ENCODE results near the gene LINGO1. TPM values are rescaled to one million over a fixed set of nuclear protein-coding genes. Genes with fewer than 3 reads are reported as not detected.
A peak's percentile ranks its signal among the peaks of the same experiment; 100 is the strongest.

LINGO1 gene
- total and polyA plus RNA-seq, 9 of the 15 experiments (the other 6 are each of a cell fraction or from before 2014, with no cell fraction given), result 0.07 to 15.3 (median 2.1) TPM

- TF ChIP-seq KLF1 (tag; IDR thresholded peaks at IDR 0.05) (no peak), TAF7 (tag; IDR thresholded peaks at IDR 0.05) (no peak), ZNF431 (CRISPR knock-in tag; IDR thresholded peaks at IDR 0.05) (no peak), PHB2 (IDR thresholded peaks at IDR 0.05; ENCODE audit: low read depth) (no peak), IRF9 (tag; IDR thresholded peaks at IDR 0.05) (no peak), DMBX1 (CRISPR knock-in tag; IDR thresholded peaks at IDR 0.05; ENCODE audit: borderline replicate concordance) (no peak), MEF2D (tag; conservative IDR thresholded peaks at IDR 0.05; ENCODE audit: low read depth) (no peak), ZNF23 (CRISPR knock-in tag; IDR thresholded peaks at IDR 0.05) (no peak), KLF6 (CRISPR knock-in tag; IDR thresholded peaks at IDR 0.05; ENCODE audit: borderline replicate concordance) (no peak), FOS (IDR thresholded peaks at IDR 0.05; ENCODE audit: extremely low read depth, insufficient read length) (no peak), KDM1A (IDR thresholded peaks at IDR 0.05) (peak; percentile 59 to 77; a peak in 3 of 4 replicates), PHF21A (IDR thresholded peaks at IDR 0.05; ENCODE audit: borderline replicate concordance, low read depth) (no peak), CXXC5 (CRISPR knock-in tag; IDR thresholded peaks at IDR 0.05) (no peak), MAX (CRISPR knock-in tag; IDR thresholded peaks at IDR 0.05) (0 out of 2 replicates have a peak, but pooled peaks have one; percentile 31), POLR2H (tag; IDR thresholded peaks at IDR 0.05; ENCODE audit: low read depth) (no peak), FOXA3 (CRISPR knock-in tag; conservative IDR thresholded peaks at IDR 0.05 in 1 of 2, IDR thresholded peaks at IDR 0.05 in 1 of 2) (peak in 1 of 2 experiments; percentile 49; a peak in 1 of 4 replicates), SMARCA5 (IDR thresholded peaks at IDR 0.05) (0 out of 2 replicates have a peak, but pooled peaks have one; percentile 44), CHD2 (IDR thresholded peaks at IDR 0.05; ENCODE audit: low read depth, low read length) (no peak), NKRF (IDR thresholded peaks at IDR 0.05; ENCODE audit: borderline replicate concordance) (no peak), ZNF143 (CRISPR knock-in tag; IDR thresholded peaks at IDR 0.05) (0 out of 2 replicates have a peak, but pooled peaks have one; percentile 19), SP1 (CRISPR knock-in tag; IDR thresholded peaks at IDR 0.05) (no peak), MTA2 (IDR thresholded peaks at IDR 0.05; ENCODE audit: low read depth) (no peak), BCL6 (CRISPR knock-in tag; IDR thresholded peaks at IDR 0.05) (no peak), ZEB2 (IDR thresholded peaks at IDR 0.05) (no peak), NFYB (IDR thresholded peaks at IDR 0.05; ENCODE audit: extremely low read depth, insufficient read length) (no peak)
Observed at GRCh38 chr15:77620960-77621647, 11.6 kb downstream of the LINGO1 start (continued).
